ENCODE data around the gene UBE3A. TPM values are rescaled to one million over a fixed set of nuclear protein-coding genes. Genes with fewer than 3 reads are reported as not detected.

The UBE3A gene
- total RNA-seq, 1 donor from 2014 or later, result 102 TPM

- H3K4me1 Mint-ChIP-seq (ENCODE audit: low read depth, unreplicated experiment), result peaks cover 8% of the 10 kb centered on the region
- no peaks in the 10 kb centered on the region for H3K4me1 ChIP-seq (ENCODE audit: insufficient read depth, low read length)
- H3K4me3 Mint-ChIP-seq (ENCODE audit: unreplicated experiment), result no peak overlapping the region
- no peaks in the 10 kb centered on the region for H4K20me1 ChIP-seq (ENCODE audit: insufficient read depth, low read length)
- H3K4me3 ChIP-seq (ENCODE audit: insufficient read depth, low read depth, low read length), result no peak overlapping the region
- peaks cover 2% of the 10 kb centered on the region for H3K9me3 Mint-ChIP-seq (ENCODE audit: unreplicated experiment)
- H3K27ac Mint-ChIP-seq (ENCODE audit: unreplicated experiment), result no peak overlapping the region
- H3K36me3 Mint-ChIP-seq (ENCODE audit: low read depth, unreplicated experiment), result no peaks in the 10 kb centered on the region
- DNase-seq (ENCODE audit: low read depth) (no peak), FAIRE-seq (no peak)
- H2AFZ ChIP-seq (ENCODE audit: low read depth, low read length), result no peak overlapping the region
- H3K27me3 Mint-ChIP-seq (ENCODE audit: low read depth, unreplicated experiment), result peaks cover 5% of the 10 kb centered on the region
- H3K9ac ChIP-seq (ENCODE audit: low read length), result no peak overlapping the region
- H3K79me2 ChIP-seq (ENCODE audit: insufficient read depth, low read length), result no peaks in the 10 kb centered on the region
- no peak overlapping the region for H3K27ac ChIP-seq (ENCODE audit: low read depth, low read length)
- no peaks in the 10 kb centered on the region for H3K9me3 ChIP-seq (ENCODE audit: insufficient read depth, low read depth, low read length)
- TF ChIP-seq, protein P1, sequence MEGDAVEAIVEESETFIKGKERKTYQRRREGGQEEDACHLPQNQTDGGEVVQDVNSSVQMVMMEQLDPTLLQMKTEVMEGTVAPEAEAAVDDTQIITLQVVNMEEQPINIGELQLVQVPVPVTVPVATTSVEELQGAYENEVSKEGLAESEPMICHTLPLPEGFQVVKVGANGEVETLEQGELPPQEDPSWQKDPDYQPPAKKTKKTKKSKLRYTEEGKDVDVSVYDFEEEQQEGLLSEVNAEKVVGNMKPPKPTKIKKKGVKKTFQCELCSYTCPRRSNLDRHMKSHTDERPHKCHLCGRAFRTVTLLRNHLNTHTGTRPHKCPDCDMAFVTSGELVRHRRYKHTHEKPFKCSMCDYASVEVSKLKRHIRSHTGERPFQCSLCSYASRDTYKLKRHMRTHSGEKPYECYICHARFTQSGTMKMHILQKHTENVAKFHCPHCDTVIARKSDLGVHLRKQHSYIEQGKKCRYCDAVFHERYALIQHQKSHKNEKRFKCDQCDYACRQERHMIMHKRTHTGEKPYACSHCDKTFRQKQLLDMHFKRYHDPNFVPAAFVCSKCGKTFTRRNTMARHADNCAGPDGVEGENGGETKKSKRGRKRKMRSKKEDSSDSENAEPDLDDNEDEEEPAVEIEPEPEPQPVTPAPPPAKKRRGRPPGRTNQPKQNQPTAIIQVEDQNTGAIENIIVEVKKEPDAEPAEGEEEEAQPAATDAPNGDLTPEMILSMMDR (IDR thresholded peaks at IDR 0.05; ENCODE audit: insufficient read depth, low read depth, low read length), result no peak
- TF ChIP-seq EZH2 (IDR thresholded peaks at IDR 0.05; ENCODE audit: insufficient read depth, low read length), result no peak
- H3K4me2 ChIP-seq (ENCODE audit: low read length), result no peak overlapping the region
- no peaks in the 10 kb centered on the region for H3K27me3 ChIP-seq (ENCODE audit: insufficient read depth, low read length)
- no peaks in the 10 kb centered on the region for H3K36me3 ChIP-seq (ENCODE audit: insufficient read depth, low read length)
Measured at GRCh38 chr15:25477816-25478215, 39.0 kb upstream of the UBE3A start.

GRCh38 chr15:25474251-25474650, 35.4 kb upstream of the UBE3A start:
- Mint-ChIP-seq H3K36me3 (ENCODE audit: low read depth, unreplicated experiment) (no peaks in the 10 kb centered on the region), H3K4me3 (ENCODE audit: unreplicated experiment) (no peak overlapping the region), H3K4me1 (ENCODE audit: low read depth, unreplicated experiment) (peaks cover 4% of the 10 kb centered on the region), H3K27ac (ENCODE audit: unreplicated experiment) (no peak overlapping the region), H3K27me3 (ENCODE audit: low read depth, unreplicated experiment) (no peaks in the 10 kb centered on the region), H3K9me3 (ENCODE audit: unreplicated experiment) (peaks cover 2% of the 10 kb centered on the region)
- no peaks in the 10 kb centered on the region for H3K79me2 ChIP-seq (ENCODE audit: insufficient read depth, low read length)
- TF ChIP-seq EZH2 (IDR thresholded peaks at IDR 0.05; ENCODE audit: insufficient read depth, low read length), result no peak
- TF ChIP-seq, protein P1 (IDR thresholded peaks at IDR 0.05; ENCODE audit: insufficient read depth, low read depth, low read length), result no peak
- DNase-seq (ENCODE audit: low read depth) (no peak), FAIRE-seq (no peak)
- no peak overlapping the region for H3K4me2 ChIP-seq (ENCODE audit: low read length)
- no peak overlapping the region for H3K4me3 ChIP-seq (ENCODE audit: insufficient read depth, low read depth, low read length)
- H2AFZ ChIP-seq (ENCODE audit: low read depth, low read length), result no peak overlapping the region
- no peak overlapping the region for H3K27ac ChIP-seq (ENCODE audit: low read depth, low read length)
- H3K36me3 ChIP-seq (ENCODE audit: insufficient read depth, low read length), result no peaks in the 10 kb centered on the region
- no peak overlapping the region for H3K9ac ChIP-seq (ENCODE audit: low read length)
- H3K4me1 ChIP-seq (ENCODE audit: insufficient read depth, low read length), result no peaks in the 10 kb centered on the region
- H4K20me1 ChIP-seq (ENCODE audit: insufficient read depth, low read length), result no peaks in the 10 kb centered on the region
- H3K9me3 ChIP-seq (ENCODE audit: insufficient read depth, low read depth, low read length), result no peaks in the 10 kb centered on the region
- H3K27me3 ChIP-seq (ENCODE audit: insufficient read depth, low read length), result no peaks in the 10 kb centered on the region

- no peak overlapping the region for H2AFZ ChIP-seq (ENCODE audit: low read depth, low read length)
- H3K4me2 ChIP-seq (ENCODE audit: low read length), result no peak overlapping the region
- H3K27me3 Mint-ChIP-seq (ENCODE audit: low read depth, unreplicated experiment), result peaks cover 4% of the 10 kb centered on the region
- H3K4me3 Mint-ChIP-seq (ENCODE audit: unreplicated experiment), result no peak overlapping the region
- H3K4me1 Mint-ChIP-seq (ENCODE audit: low read depth, unreplicated experiment), result peaks cover 2% of the 10 kb centered on the region
- H3K9ac ChIP-seq (ENCODE audit: low read length), result no peak overlapping the region
- H3K27ac Mint-ChIP-seq (ENCODE audit: unreplicated experiment), result no peak overlapping the region
- H3K4me1 ChIP-seq (ENCODE audit: insufficient read depth, low read length), result no peaks in the 10 kb centered on the region
- no peaks in the 10 kb centered on the region for H3K27me3 ChIP-seq (ENCODE audit: insufficient read depth, low read length)
- H3K4me3 ChIP-seq (ENCODE audit: insufficient read depth, low read depth, low read length), result no peak overlapping the region
- no peaks in the 10 kb centered on the region for H3K9me3 ChIP-seq (ENCODE audit: insufficient read depth, low read depth, low read length)
- H3K9me3 Mint-ChIP-seq (ENCODE audit: unreplicated experiment), result no peaks in the 10 kb centered on the region
- no peaks in the 10 kb centered on the region for H3K36me3 Mint-ChIP-seq (ENCODE audit: low read depth, unreplicated experiment)
- no peaks in the 10 kb centered on the region for H3K36me3 ChIP-seq (ENCODE audit: insufficient read depth, low read length)
- no peak for FAIRE-seq
- TF ChIP-seq EZH2 (IDR thresholded peaks at IDR 0.05; ENCODE audit: insufficient read depth, low read length), result no peak
- TF ChIP-seq, protein P1 (IDR thresholded peaks at IDR 0.05; ENCODE audit: insufficient read depth, low read depth, low read length), result no peak
- no peak for DNase-seq (ENCODE audit: low read depth)
- no peak overlapping the region for H3K27ac ChIP-seq (ENCODE audit: low read depth, low read length)
- no peaks in the 10 kb centered on the region for H3K79me2 ChIP-seq (ENCODE audit: insufficient read depth, low read length)
- H4K20me1 ChIP-seq (ENCODE audit: insufficient read depth, low read length), result no peaks in the 10 kb centered on the region
Measured at GRCh38 chr15:25470230-25470629, 31.4 kb upstream of the UBE3A start.

All from astrocyte (in vitro differentiated cells and primary cell).